Psoas muscle (tissue), 8 donors: Measurements from ENCODE around the gene FNBP1. TPM values are rescaled to one million over a fixed set of nuclear protein-coding genes. Genes with fewer than 3 reads are reported as not detected.

Experiments
- ATAC-seq, 4 donors: fragments of 200-7000 bp; cut with Tn5 transposase; one replicate each; pipeline ENCODE4 v1.9.1; 2020; ENCODE audit warnings: moderate library complexity in 3 of 4, mild to moderate bottlenecking in 2 of 4
- DNase-seq, 2 donors: peaks; one replicate each; pipeline ENCODE4 v3.0.0-alpha.2; 2020
- H3K27ac ChIP-seq: fragments of 200-600 bp; one replicate; pipeline ENCODE4 v1.8.0; 2022
- H3K27me3 ChIP-seq, 3 donors: fragments of 200-600 bp in 1 of 3; one replicate each; pipeline versions ENCODE4 v1.6.1 to v1.8.0; 2013 to 2022; ENCODE audit warnings: low read length in 2 of 3, mild to moderate bottlenecking in 2 of 3, moderate library complexity in 1 of 3; ENCODE audit not compliant: insufficient read depth in 3 of 3
- H3K36me3 ChIP-seq, 2 donors: fragments of 200-600 bp in 1 of 2; one replicate each; pipeline versions ENCODE4 v1.6.1 to v1.8.0; 2013 to 2022; ENCODE audit warnings: low read depth in 1 of 2, mild to moderate bottlenecking in 1 of 2, moderate library complexity in 1 of 2; ENCODE audit not compliant: insufficient read depth in 1 of 2
- H3K4me1 ChIP-seq: fragments of 200-600 bp; one replicate; pipeline ENCODE4 v1.8.0; 2022
- H3K4me3 ChIP-seq: fragments of 200-600 bp; one replicate; pipeline ENCODE4 v1.8.0; 2022; ENCODE audit warnings: mild to moderate bottlenecking
- H3K9me3 ChIP-seq: fragments of 200-600 bp; one replicate; pipeline ENCODE4 v1.8.0; 2022
- CTCF ChIP-seq: fragments of 200-600 bp; IDR thresholded peaks from one replicate; pipeline ENCODE4 v1.8.0; 2022; ENCODE audit warnings: antibody characterized with exemption
- WGBS, 3 donors: extraction: QIAGEN DNeasy Blood & Tissue Kit; methylation state at CpG; one replicate each; pipeline versions ENCODE4 v1.1.6 to v1.1.7; 2013; 5-methylcytosine and 5-hydroxymethylcytosine counted together
- intact Hi-C, 2 donors: fragments of 100-400 bp; cut with DNase I; formaldehyde crosslinking; loops; one replicate each; pipeline versions ENCODE4 v1.11.0 to v1.14.2; 2022
- polyA plus RNA-seq, 3 donors: library from polyadenylated mRNA; stranded (reverse); fragments of 200-250 nt; gene quantifications; one replicate each; pipeline ENCODE4 v1.2.3, GENCODE V29; 2013
- total RNA-seq, 4 donors: library from RNA; stranded (reverse); fragmentation: NEBNext Ultra II Directional in 2 of 4; extraction: Animal tissue kit (Norgen Biotek cat#: 25700) in 2 of 4; gene quantifications; one replicate each; pipeline versions ENCODE4 v1.2.1 to v1.2.4, GENCODE V29; 2021 to 2023
- donor health status: healthy with polysubstance abuse.
- donor health status: DM: no; HTN: no; CAD: no; lungs with moderate emphysema.
- donor health status: Bipolar disorder and iron deficiency.
- donor health status: healthy.
- donor health status: DM: yes; HTN: yes; CAD: no.
- donor health status: DM: no; HTN: no; CAD: no.
- donor health status: DM: no; HTN: no; CAD: no.
- donor health status: DM: yes; HTN: yes; CAD: no.

The FNBP1 gene
- total and polyA plus RNA-seq, 7 donors, result 4.6 to 30.5 (median 27.2) TPM

GRCh38 chr9:130054820-130055219, 11.8 kb upstream of the FNBP1 start:
- no peak for ATAC-seq
- WGBS, 3 donors, result 68 to 79% (median 71%) methylated on average over 8 of the region's 8 CpGs

GRCh38 chr9:130054325-130054786, 11.4 kb upstream of the FNBP1 start:
- DNase-seq (no peak), ATAC-seq (peak; percentile 11 to 44 (median 21))
- Histone ChIP-seq H3K4me1 (peaks cover 27% of the 10 kb centered on the region), H3K36me3 (peaks cover 0 to 20% of the 10 kb centered on the region in 2 donors), H3K27me3 (no peaks in the 10 kb centered on the region), H3K9me3 (no peaks in the 10 kb centered on the region), H3K27ac (peak overlapping the region; percentile 92), H3K4me3 (peak overlapping the region; percentile 97)
- intact Hi-C loops, result loop anchor here in 1 of 2 donors (5.0 kb wide), 1 partner anchor 167 kb away; no protein-coding TSS in a partner anchor
- 3 to 4% (median 3%) methylated on average over 14 of the region's 14 CpGs for WGBS, 3 donors
- no peak for TF ChIP-seq CTCF

More at GRCh38 chr9:130054820-130055219, 11.8 kb upstream of the FNBP1 start:
- H3K27ac ChIP-seq, result no peak overlapping the region
- intact Hi-C loops, result loop anchor here in 1 of 2 donors (5.0 kb wide), 1 partner anchor 168 kb away; no protein-coding TSS in a partner anchor
- H3K27me3 ChIP-seq, result no peaks in the 10 kb centered on the region
- peak overlapping the region; percentile 97 for H3K4me3 ChIP-seq
- no peaks in the 10 kb centered on the region for H3K9me3 ChIP-seq
- DNase-seq, result no peak
- peaks cover 0 to 20% of the 10 kb centered on the region in 2 donors for H3K36me3 ChIP-seq
- TF ChIP-seq CTCF, result no peak
- peaks cover 27% of the 10 kb centered on the region for H3K4me1 ChIP-seq

GRCh38 chr9:130053504-130054324, 10.7 kb upstream of the FNBP1 start, which contains the start of gene GPR107:
TSS of gene GPR107 (plus strand) at chr9:130053906. CDS start at chr9:130053933, 27 bp downstream.
- Histone ChIP-seq H3K9me3 (no peaks in the 10 kb centered on the region), H3K27me3 (no peaks in the 10 kb centered on the region), H3K4me1 (peaks cover 27% of the 10 kb centered on the region), H3K27ac (peak within 1 kb of the TSS; percentile 92), H3K36me3 (peaks cover 0 to 16% of the 10 kb centered on the region in 2 donors), H3K4me3 (peak within 1 kb of the TSS; percentile 97)
- ATAC-seq (peak; percentile 97 to 99 (median 98)), DNase-seq (peak; percentile 85 to 90)
- TF ChIP-seq CTCF, result no peak
- WGBS, 3 donors, result 0% methylated on average over 50 to 64 of the region's 64 CpGs
- intact Hi-C loops, result loop anchor here in 1 of 2 donors (5.0 kb wide), 1 partner anchor 166 kb away; no protein-coding TSS in a partner anchor

- WGBS, 3 donors, result 10 to 13% (median 11%) methylated on average over 9 of the region's 9 CpGs
- no peak for ATAC-seq
- no peak for TF ChIP-seq CTCF
- Histone ChIP-seq H3K27me3 (no peaks in the 10 kb centered on the region), H3K27ac (peak overlapping the region; percentile 92), H3K9me3 (no peaks in the 10 kb centered on the region), H3K4me3 (peak overlapping the region; percentile 97), H3K36me3 (peaks cover 0 to 10% of the 10 kb centered on the region in 2 donors), H3K4me1 (peaks cover 27% of the 10 kb centered on the region)
- DNase-seq, result no peak
- intact Hi-C loops, result loop anchor here in 1 of 2 donors (5.0 kb wide), 1 partner anchor 166 kb away; no protein-coding TSS in a partner anchor
Measured at GRCh38 chr9:130053109-130053503, 10.1 kb upstream of the FNBP1 start.
